Upper lobe of left lung (tissue), 6 donors: ENCODE measurements around the gene F2RL3. TPM values are rescaled to one million over a fixed set of nuclear protein-coding genes. Genes with fewer than 3 reads are reported as not detected.
A peak's percentile ranks its signal among the peaks of the same experiment; 100 is the strongest.

Experiments used
- ATAC-seq, 2 donors: fragments of 200-7000 bp; cut with Tn5 transposase; one replicate each; pipeline ENCODE4 v1.9.1; 2022; ENCODE audit warnings: mild to moderate bottlenecking in 2 of 2, moderate library complexity in 2 of 2; ENCODE audit not compliant: low FRiP score in 2 of 2
- DNase-seq, 2 donors: peaks; one replicate each; pipeline ENCODE4 v3.0.0-alpha.2; 2019 to 2020
- H3K27ac ChIP-seq, 4 donors: fragments of 200-600 bp; sonication (generic); one replicate each; pipeline ENCODE4 v1.5.1; 2016 to 2019
- H3K27me3 ChIP-seq, 4 donors: fragments of 200-600 bp; sonication (generic); one replicate each; pipeline ENCODE4 v1.5.1; 2017 to 2019
- H3K36me3 ChIP-seq, 4 donors: fragments of 200-600 bp; sonication (generic); one replicate each; pipeline ENCODE4 v1.5.1; 2016 to 2019
- H3K4me1 ChIP-seq, 4 donors: fragments of 200-600 bp; sonication (generic); one replicate each; pipeline ENCODE4 v1.5.1; 2018 to 2019
- H3K4me3 ChIP-seq, 4 donors: fragments of 200-600 bp; sonication (generic); one replicate each; pipeline ENCODE4 v1.5.1; 2017 to 2019; ENCODE audit warnings: mild to moderate bottlenecking in 2 of 4, moderate library complexity in 1 of 4
- H3K9me3 ChIP-seq, 4 donors: fragments of 200-600 bp; sonication (generic); one replicate each; pipeline ENCODE4 v1.5.1; 2018 to 2019
- CTCF ChIP-seq, 6 experiments: fragments of 450-650 bp in 4 of 6; fragments of 200-600 bp in 2 of 6; sonication (generic) in 2 of 6; IDR thresholded peaks; one replicate each; pipeline ENCODE4 v1.5.1; 2016 to 2019; ENCODE audit warnings: antibody characterized with exemption in 6 of 6
- EP300 ChIP-seq, 4 donors: sonication (generic); formaldehyde crosslinking; IDR thresholded peaks; one replicate each; pipeline ENCODE4 v1.5.1; 2017; ENCODE audit warnings: antibody characterized with exemption in 4 of 4, control low read depth in 2 of 4
- POLR2A ChIP-seq, 4 donors: fragments of 450-650 bp; IDR thresholded peaks; one replicate each; pipeline ENCODE4 v1.5.1; 2016 to 2017; ENCODE audit warnings: antibody characterized with exemption in 4 of 4, mild to moderate bottlenecking in 2 of 4
- POLR2AphosphoS5 ChIP-seq, 2 donors: sonication (generic); formaldehyde crosslinking; IDR thresholded peaks; one replicate each; pipeline ENCODE4 v1.5.1; 2017; ENCODE audit warnings: antibody characterized with exemption in 2 of 2
- WGBS, 2 donors: methylation state at CpG; one replicate each; pipeline ENCODE4 v1.1.5; 2017 to 2018; 5-methylcytosine and 5-hydroxymethylcytosine counted together
- total RNA-seq, 6 donors: library from RNA; depleted of rRNA in 4 of 6; stranded (reverse); fragments of >200 nt in 4 of 6; gene quantifications; one replicate each; pipeline versions ENCODE4 v1.1.0 to v1.2.1, GENCODE V29; 2016 to 2021
- donor health status: DM: no; HTN: no; CAD: no; lungs with moderate emphysema.
- donor health status: DM: no; HTN: yes; CAD: no; lungs with severe emphysema.

Gene F2RL3
- total RNA-seq, 6 donors from 2014 or later = 7.3 to 130 (median 23.2) TPM

- H3K9me3 ChIP-seq = peaks cover 0 to 8% (median 3%) of the 10 kb centered on the region in 4 donors
- peaks cover 31 to 57% (median 33%) of the 10 kb centered on the region in 4 donors for H3K4me1 ChIP-seq
- peaks cover 0 to 17% (median 0%) of the 10 kb centered on the region in 4 donors for H3K36me3 ChIP-seq
- TF ChIP-seq POLR2A (IDR thresholded peaks at IDR 0.05) (no peak), EP300 (IDR thresholded peaks at IDR 0.05) (peak in 1 of 4 donors; percentile 55), POLR2AphosphoS5 (IDR thresholded peaks at IDR 0.05) (peak in 1 of 2 donors; percentile 32), CTCF (IDR thresholded peaks at IDR 0.05) (no peak)
- 47 to 58% methylated on average over 10 to 17 of the region's 17 CpGs for WGBS, 2 donors
- ATAC-seq (no peak), DNase-seq (no peak)
- H3K27ac ChIP-seq = peak overlapping the region; percentile 86 to 94 (median 92)
- no peak overlapping the region for H3K4me3 ChIP-seq
- H3K27me3 ChIP-seq = no peaks in the 10 kb centered on the region
These were observed 1.2 kb upstream of the F2RL3 start for GRCh38 chr19:16887353-16888265.

- WGBS, 2 donors = 36 to 59% methylated on average over 11 to 13 of the region's 22 CpGs
- peak overlapping the region; percentile 86 to 96 (median 92) for H3K27ac ChIP-seq
- ATAC-seq = peak in 1 of 2 donors; percentile 25
- TF ChIP-seq EP300 (IDR thresholded peaks at IDR 0.05) = peak in 1 of 4 donors; percentile 1
- peak in 2 of 4 donors; percentile 14 to 22 for TF ChIP-seq POLR2A (IDR thresholded peaks at IDR 0.05)
- TF ChIP-seq POLR2AphosphoS5 (IDR thresholded peaks at IDR 0.05) = peak in 1 of 2 donors; percentile 65
- peak in 4 of 6 experiments; percentile 5 to 46 (median 32) for TF ChIP-seq CTCF (IDR thresholded peaks at IDR 0.05)
- peaks cover 0 to 17% (median 0%) of the 10 kb centered on the region in 4 donors for H3K36me3 ChIP-seq
- H3K4me3 ChIP-seq = peak overlapping the region; percentile 39 to 49 (median 40)
- H3K27me3 ChIP-seq = no peaks in the 10 kb centered on the region
- H3K4me1 ChIP-seq = peaks cover 31 to 72% (median 41%) of the 10 kb centered on the region in 4 donors
- peak in 1 of 2 donors; percentile 39 for DNase-seq
- H3K9me3 ChIP-seq = no peaks in the 10 kb centered on the region
These were observed 625 bp downstream of the F2RL3 start for GRCh38 chr19:16889366-16889882.

GRCh38 chr19:16889883-16890460 is 1.2 kb downstream of the F2RL3 start:
- peak in 1 of 2 donors; percentile 2 for TF ChIP-seq POLR2AphosphoS5 (IDR thresholded peaks at IDR 0.05)
- no peak for TF ChIP-seq EP300 (IDR thresholded peaks at IDR 0.05)
- H3K4me3 ChIP-seq = peak overlapping the region in 3 of 4 donors; percentile 39 to 49 (median 40)
- 92 to 95% methylated on average over 36 to 39 of the region's 48 CpGs for WGBS, 2 donors
- H3K36me3 ChIP-seq = peaks cover 0 to 17% (median 0%) of the 10 kb centered on the region in 4 donors
- peak overlapping the region; percentile 86 to 96 (median 92) for H3K27ac ChIP-seq
- no peaks in the 10 kb centered on the region for H3K9me3 ChIP-seq
- DNase-seq = peak in 1 of 2 donors; percentile 83
- no peaks in the 10 kb centered on the region for H3K27me3 ChIP-seq
- H3K4me1 ChIP-seq = peaks cover 30 to 72% (median 41%) of the 10 kb centered on the region in 4 donors
- ATAC-seq = no peak

GRCh38 chr19:16890461-16891184 is 1.8 kb downstream of the F2RL3 start:
- Histone ChIP-seq H3K4me1 (peaks cover 27 to 71% (median 41%) of the 10 kb centered on the region in 4 donors), H3K4me3 (peak overlapping the region in 2 of 4 donors; percentile 39 to 49), H3K9me3 (no peaks in the 10 kb centered on the region), H3K36me3 (peaks cover 0 to 17% (median 0%) of the 10 kb centered on the region in 4 donors), H3K27ac (peak overlapping the region; percentile 86 to 96 (median 92)), H3K27me3 (no peaks in the 10 kb centered on the region)
- ATAC-seq (no peak), DNase-seq (no peak)
- 88 to 94% methylated on average over 20 to 24 of the region's 24 CpGs for WGBS, 2 donors
- no peak for TF ChIP-seq CTCF (IDR thresholded peaks at IDR 0.05)
- TF ChIP-seq EP300 (IDR thresholded peaks at IDR 0.05) = no peak
- TF ChIP-seq POLR2A (IDR thresholded peaks at IDR 0.05) = no peak
- TF ChIP-seq POLR2AphosphoS5 (IDR thresholded peaks at IDR 0.05) = no peak
